CD14-positive monocyte (primary cell): Measurements from ENCODE around the gene PAIP2. TPM values are rescaled to one million over a fixed set of nuclear protein-coding genes. Genes with fewer than 3 reads are reported as not detected.

Source experiments
- DNase-seq, 3 donors: peaks; one replicate each; pipeline ENCODE4 v3.0.0-alpha.2; 2011 to 2022
- H2AFZ ChIP-seq: 2 replicates; pipeline ENCODE4 v1.6.0; 2012; ENCODE audit warnings: mild to moderate bottlenecking, low read depth, low read length, inconsistent platforms; ENCODE audit not compliant: insufficient read depth, poor library complexity, severe bottlenecking
- H3K27ac ChIP-seq, 2 donors: 1 replicate in 1 of 2; 2 replicates in 1 of 2; pipeline ENCODE4 v1.5.1; 2012 to 2013; ENCODE audit warnings: low read length in 2 of 2, control low read depth in 1 of 2, inconsistent platforms in 1 of 2, low read depth in 1 of 2, mild to moderate bottlenecking in 1 of 2
- H3K27me3 ChIP-seq, 2 donors: one replicate each; pipeline versions ENCODE4 v1.6.0 to v1.6.1; 2011 to 2013; ENCODE audit warnings: low read length in 2 of 2; ENCODE audit not compliant: control insufficient read depth in 2 of 2, insufficient read depth in 2 of 2
- H3K36me3 ChIP-seq, 2 donors: replicated peaks in 1 of 2; 1 replicate in 1 of 2; 2 replicates in 1 of 2; pipeline versions ENCODE4 v1.5.1 to v1.6.1; 2012 to 2013; ENCODE audit warnings: low read length in 2 of 2, control low read depth in 1 of 2, inconsistent platforms in 1 of 2, mild to moderate bottlenecking in 1 of 2; ENCODE audit not compliant: insufficient read depth in 2 of 2, control insufficient read depth in 1 of 2
- H3K4me1 ChIP-seq, 2 donors: 1 replicate in 1 of 2; 2 replicates in 1 of 2; pipeline versions ENCODE4 v1.5.1 to v1.6.1; 2012 to 2013; ENCODE audit warnings: low read length in 2 of 2, control low read depth in 1 of 2, inconsistent platforms in 1 of 2, mild to moderate bottlenecking in 1 of 2, moderate library complexity in 1 of 2; ENCODE audit not compliant: insufficient read depth in 2 of 2, control insufficient read depth in 1 of 2
- H3K4me2 ChIP-seq: replicated peaks from 2 replicates; pipeline ENCODE3; 2012; ENCODE audit warnings: low read length, moderate library complexity, mild to moderate bottlenecking; ENCODE audit not compliant: poor library complexity, severe bottlenecking; ENCODE audit errors: extremely low read depth
- H3K4me3 ChIP-seq, 3 experiments: fragments of 200-600 bp in 1 of 3; sonication (generic) in 1 of 3; replicated peaks in 1 of 3; 1 replicate in 2 of 3; 2 replicates in 1 of 3; pipeline ENCODE4 v1.5.1; 2011 to 2013; ENCODE audit warnings: low read length in 3 of 3, mild to moderate bottlenecking in 3 of 3, control low read depth in 2 of 3, low read depth in 2 of 3, inconsistent platforms in 1 of 3, moderate library complexity in 1 of 3
- H3K79me2 ChIP-seq: 2 replicates; pipeline ENCODE4 v1.6.0; 2012; ENCODE audit warnings: mild to moderate bottlenecking, control low read depth, inconsistent platforms, low read length, moderate library complexity; ENCODE audit not compliant: insufficient read depth
- H3K9ac ChIP-seq: 2 replicates; pipeline ENCODE4 v1.6.0; 2017; ENCODE audit warnings: low read length, mild to moderate bottlenecking; ENCODE audit not compliant: insufficient read depth, poor library complexity, severe bottlenecking
- H3K9me3 ChIP-seq, 2 donors: replicated peaks in 1 of 2; 1 replicate in 1 of 2; 2 replicates in 1 of 2; pipeline versions ENCODE4 v1.5.1 to v1.6.1; 2012 to 2013; ENCODE audit warnings: low read length in 2 of 2, control low read depth in 1 of 2; ENCODE audit not compliant: control insufficient read depth in 1 of 2, insufficient read depth in 1 of 2
- H4K20me1 ChIP-seq: 2 replicates; pipeline ENCODE4 v1.6.0; 2012; ENCODE audit warnings: mild to moderate bottlenecking, low read length, control low read depth, moderate library complexity; ENCODE audit not compliant: insufficient read depth
- H3K27ac Mint-ChIP-seq, 7 donors: one replicate each; pipeline ENCODE4 v1.8.0; 2020; ENCODE audit warnings: mild to moderate bottlenecking in 7 of 7, mixed read lengths in 7 of 7, moderate library complexity in 6 of 7, inconsistent platforms in 2 of 7
- H3K27me3 Mint-ChIP-seq, 3 donors: one replicate each; pipeline ENCODE4 v1.8.0; 2021 to 2022; ENCODE audit warnings: low read depth in 3 of 3, mild to moderate bottlenecking in 3 of 3, mixed read lengths in 3 of 3, moderate library complexity in 3 of 3, inconsistent platforms in 1 of 3
- H3K36me3 Mint-ChIP-seq, 2 donors: one replicate each; pipeline ENCODE4 v1.8.0; 2020; ENCODE audit warnings: mixed read lengths in 2 of 2, inconsistent platforms in 1 of 2, mild to moderate bottlenecking in 1 of 2
- H3K4me1 Mint-ChIP-seq: one replicate; pipeline ENCODE4 v1.8.0; 2020; ENCODE audit warnings: mild to moderate bottlenecking, mixed read lengths
- H3K4me3 Mint-ChIP-seq, 2 donors: one replicate each; pipeline ENCODE4 v1.8.0; 2020; ENCODE audit warnings: mild to moderate bottlenecking in 2 of 2, mixed read lengths in 2 of 2, moderate library complexity in 1 of 2
- H3K9me3 Mint-ChIP-seq, 7 donors: one replicate each; pipeline ENCODE4 v1.8.0; 2020 to 2022; ENCODE audit warnings: mixed read lengths in 7 of 7, mild to moderate bottlenecking in 6 of 7, moderate library complexity in 6 of 7, inconsistent platforms in 2 of 7
- CTCF ChIP-seq: fragments of 200-600 bp; IDR thresholded peaks from one replicate; pipeline ENCODE4 v1.8.0; 2022; ENCODE audit warnings: antibody characterized with exemption, mild to moderate bottlenecking
- WGBS: methylation state at CpG from one replicate; pipeline ENCODE4 v1.1.5; 2013; ENCODE audit warnings: missing lambda C conversion rate; ENCODE audit not compliant: insufficient coverage; 5-methylcytosine and 5-hydroxymethylcytosine counted together
- intact Hi-C, 2 donors: fragments of 100-400 bp; cut with micrococcal nuclease; formaldehyde crosslinking; loops; one replicate each; pipeline versions ENCODE4 v1.15.0 to v1.15.1; 2023
- polyA plus RNA-seq, 3 donors: library from polyadenylated mRNA; depleted of rRNA in 1 of 3; unstranded in 2 of 3; stranded (reverse) in 1 of 3; fragments of 300-500 nt in 2 of 3; fragments of >200 nt in 1 of 3; fragmentation: Illumina TruSeq in 2 of 3; gene quantifications; 1 replicate in 2 of 3; 2 replicates in 1 of 3; pipeline ENCODE4 v1.2.3, GENCODE V29; 2012 to 2021

PAIP2 gene
- polyA plus RNA-seq, 3 donors, result 68.3 to 325 (median 313) TPM

GRCh38 chr5:139312075-139312474 lies 29.6 kb upstream of the PAIP2 start:
- Mint-ChIP-seq H3K36me3 (peaks cover 26 to 31% of the 10 kb centered on the region in 2 donors), H3K4me3 (no peak overlapping the region), H3K27ac (no peak overlapping the region), H3K27me3 (no peaks in the 10 kb centered on the region), H3K4me1 (peaks cover 28% of the 10 kb centered on the region), H3K9me3 (no peaks in the 10 kb centered on the region)
- no peak overlapping the region for H3K9ac ChIP-seq
- no peak overlapping the region for H3K4me3 ChIP-seq
- no peaks in the 10 kb centered on the region for H3K27me3 ChIP-seq
- peaks cover 100% of the 10 kb centered on the region for H4K20me1 ChIP-seq
- WGBS, result 97% methylated on average over 8 of the region's 9 CpGs
- H3K36me3 ChIP-seq, result peaks cover 18 to 28% of the 10 kb centered on the region in 2 donors
- TF ChIP-seq CTCF, result no peak
- intact Hi-C loops, result no loop called here
- no peaks in the 10 kb centered on the region for H3K9me3 ChIP-seq
- no peak for DNase-seq
- no peak overlapping the region for H3K4me2 ChIP-seq
- H2AFZ ChIP-seq, result no peak overlapping the region
- peaks cover 100% of the 10 kb centered on the region for H3K79me2 ChIP-seq
- no peaks in the 10 kb centered on the region for H3K4me1 ChIP-seq
- no peak overlapping the region for H3K27ac ChIP-seq

GRCh38 chr5:139314276-139314675 lies 27.4 kb upstream of the PAIP2 start:
- peaks cover 98% of the 10 kb centered on the region for H4K20me1 ChIP-seq
- no peaks in the 10 kb centered on the region for H3K9me3 ChIP-seq
- H3K4me2 ChIP-seq, result no peak overlapping the region
- H3K27ac ChIP-seq, result peak overlapping the region in 1 of 2 donors; percentile 40
- WGBS, result no CpG with 5 or more reads among the region's 1 CpG
- no peak overlapping the region for H3K4me3 ChIP-seq
- H3K4me3 Mint-ChIP-seq, result no peak overlapping the region
- intact Hi-C loops, result no loop called here
- H3K4me1 ChIP-seq, result no peaks in the 10 kb centered on the region
- H3K9me3 Mint-ChIP-seq, result no peaks in the 10 kb centered on the region
- no peak overlapping the region for H3K27ac Mint-ChIP-seq
- no peak for DNase-seq
- H3K36me3 Mint-ChIP-seq, result peaks cover 41 to 46% of the 10 kb centered on the region in 2 donors
- no peaks in the 10 kb centered on the region for H3K27me3 Mint-ChIP-seq
- peaks cover 96% of the 10 kb centered on the region for H3K79me2 ChIP-seq
- TF ChIP-seq CTCF, result no peak
- H3K27me3 ChIP-seq, result no peaks in the 10 kb centered on the region
- H3K9ac ChIP-seq, result no peak overlapping the region
- peaks cover 40 to 50% of the 10 kb centered on the region in 2 donors for H3K36me3 ChIP-seq
- H3K4me1 Mint-ChIP-seq, result peaks cover 10% of the 10 kb centered on the region
- no peak overlapping the region for H2AFZ ChIP-seq
